Immature natural killer cell (primary cell): Measurements from ENCODE around the gene ZNF598. TPM values are rescaled to one million over a fixed set of nuclear protein-coding genes. Genes with fewer than 3 reads are reported as not detected.

Experiments used
- DNase-seq, 3 donors: peaks; one replicate each; pipeline ENCODE4 v3.0.0; 2022; ENCODE audit warnings: mixed read lengths in 1 of 3
- H3K27ac Mint-ChIP-seq, 6 donors: one replicate each; pipeline ENCODE4 v1.8.0; 2020; ENCODE audit warnings: mixed read lengths in 6 of 6, mild to moderate bottlenecking in 5 of 6, inconsistent platforms in 4 of 6, moderate library complexity in 3 of 6
- H3K27me3 Mint-ChIP-seq, 3 donors: one replicate each; pipeline ENCODE4 v1.8.0; 2020 to 2021; ENCODE audit warnings: low read depth in 3 of 3, mild to moderate bottlenecking in 3 of 3, mixed read lengths in 3 of 3, moderate library complexity in 3 of 3, inconsistent platforms in 1 of 3
- H3K36me3 Mint-ChIP-seq, 3 donors: one replicate each; pipeline ENCODE4 v1.8.0; 2020; ENCODE audit warnings: mixed read lengths in 3 of 3, inconsistent platforms in 2 of 3, mild to moderate bottlenecking in 2 of 3
- H3K4me1 Mint-ChIP-seq, 2 donors: one replicate each; pipeline ENCODE4 v1.8.0; 2020; ENCODE audit warnings: inconsistent platforms in 2 of 2, mild to moderate bottlenecking in 2 of 2, mixed read lengths in 2 of 2, moderate library complexity in 1 of 2
- H3K4me3 Mint-ChIP-seq, 5 donors: one replicate each; pipeline ENCODE4 v1.8.0; 2020; ENCODE audit warnings: mild to moderate bottlenecking in 5 of 5, mixed read lengths in 5 of 5, inconsistent platforms in 3 of 5, moderate library complexity in 3 of 5
- H3K9me3 Mint-ChIP-seq, 6 donors: one replicate each; pipeline ENCODE4 v1.8.0; 2020; ENCODE audit warnings: mild to moderate bottlenecking in 6 of 6, mixed read lengths in 6 of 6, inconsistent platforms in 4 of 6, moderate library complexity in 3 of 6
- polyA plus RNA-seq, 3 donors: library from polyadenylated mRNA; unstranded; fragments of 300-500 nt; fragmentation: Illumina TruSeq; gene quantifications; one replicate each; pipeline ENCODE4 v1.2.3, GENCODE V29; 2021

ZNF598 gene
- polyA plus RNA-seq, 3 donors from 2014 or later: 1.8 to 10.4 (median 2.9) TPM

GRCh38 chr16:1991135-1991551, 18.5 kb downstream of the ZNF598 start:
- H3K4me1 Mint-ChIP-seq: peaks cover 24 to 25% of the 10 kb centered on the region in 2 donors
- H3K27ac Mint-ChIP-seq: peak overlapping the region; percentile 73 to 93 (median 90)
- peak; percentile 73 to 77 (median 76) for DNase-seq
- H3K36me3 Mint-ChIP-seq: no peaks in the 10 kb centered on the region
- no peaks in the 10 kb centered on the region for H3K9me3 Mint-ChIP-seq
- H3K4me3 Mint-ChIP-seq: peak overlapping the region; percentile 79 to 85 (median 80)
- peaks cover 12 to 19% (median 18%) of the 10 kb centered on the region in 3 donors for H3K27me3 Mint-ChIP-seq

- H3K27ac Mint-ChIP-seq: peak overlapping the region; percentile 73 to 93 (median 90)
- peak; percentile 44 to 53 (median 51) for DNase-seq
- H3K4me3 Mint-ChIP-seq: peak overlapping the region; percentile 79 to 85 (median 80)
- no peaks in the 10 kb centered on the region for H3K9me3 Mint-ChIP-seq
- no peaks in the 10 kb centered on the region for H3K36me3 Mint-ChIP-seq
- H3K27me3 Mint-ChIP-seq: peaks cover 12 to 19% (median 18%) of the 10 kb centered on the region in 3 donors
- H3K4me1 Mint-ChIP-seq: peaks cover 23 to 24% of the 10 kb centered on the region in 2 donors
Observed at GRCh38 chr16:1990351-1991134, 19.1 kb downstream of the ZNF598 start.

- no peak for DNase-seq
- Mint-ChIP-seq H3K36me3 (no peaks in the 10 kb centered on the region), H3K27ac (no peak overlapping the region), H3K9me3 (no peaks in the 10 kb centered on the region), H3K27me3 (peaks cover 12 to 21% (median 18%) of the 10 kb centered on the region in 3 donors), H3K4me3 (no peak overlapping the region), H3K4me1 (peaks cover 26% of the 10 kb centered on the region in 2 donors)
Observed at GRCh38 chr16:1990101-1990350, 19.6 kb downstream of the ZNF598 start.

DNA sequence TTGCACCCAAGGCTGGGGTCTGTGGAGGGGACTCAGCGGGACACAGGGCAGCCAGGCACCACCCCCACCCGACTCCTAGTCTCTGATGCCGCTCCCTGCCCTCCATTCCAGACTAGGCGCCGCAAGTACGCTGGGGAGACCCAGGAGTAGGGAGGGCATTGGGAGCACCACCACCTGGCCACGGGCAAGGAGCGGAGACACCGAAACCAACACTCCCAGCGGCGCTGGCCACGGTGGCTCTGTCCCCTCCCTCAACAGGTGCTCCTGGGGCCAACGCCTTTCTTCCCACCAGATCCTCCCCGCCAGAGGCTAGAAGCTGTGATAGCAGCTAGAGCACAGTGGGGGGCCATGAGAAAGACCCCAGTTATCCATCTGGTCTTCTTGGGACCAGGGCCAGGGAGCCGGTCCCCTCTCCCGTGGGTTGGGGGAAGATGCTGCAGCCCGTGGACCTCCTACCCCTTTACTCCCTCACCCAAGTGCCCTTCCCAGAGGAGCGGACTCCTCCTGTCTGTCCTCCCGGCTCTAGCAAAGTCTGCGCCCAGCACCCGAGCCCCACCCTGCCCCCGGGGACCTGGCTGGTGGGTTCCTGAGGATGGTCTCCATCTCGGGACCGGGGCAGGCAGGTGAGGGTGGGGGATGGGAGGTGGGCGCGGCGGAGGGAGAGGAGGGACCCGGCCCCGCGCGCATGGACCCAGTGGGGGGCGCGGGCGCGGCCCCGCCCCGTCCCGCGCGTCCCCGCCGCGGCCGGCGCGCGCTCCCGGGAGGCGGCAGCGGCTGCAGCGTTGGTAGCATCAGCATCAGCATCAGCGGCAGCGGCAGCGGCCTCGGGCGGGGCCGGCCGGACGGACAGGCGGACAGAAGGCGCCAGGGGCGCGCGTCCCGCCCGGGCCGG, 20.2 kb downstream of the ZNF598 start, which contains the start of gene SYNGR3:
TSS of gene SYNGR3 (plus strand) at position 762 of the 892 bp plus-strand sequence. CDS start 133 bp downstream, outside the sequence.
- H3K27ac Mint-ChIP-seq: peak within 1 kb of the TSS; percentile 17 to 93 (median 88)
- DNase-seq: peak in 1 of 3 donors; percentile 35
- H3K36me3 Mint-ChIP-seq: no peaks in the 10 kb centered on the region
- H3K9me3 Mint-ChIP-seq: no peaks in the 10 kb centered on the region
- H3K27me3 Mint-ChIP-seq: peaks cover 12 to 22% (median 18%) of the 10 kb centered on the region in 3 donors
- H3K4me1 Mint-ChIP-seq: peaks cover 31 to 32% of the 10 kb centered on the region in 2 donors
- H3K4me3 Mint-ChIP-seq: peak within 1 kb of the TSS; percentile 79 to 85 (median 80)

- Mint-ChIP-seq H3K27me3 (peaks cover 17 to 29% (median 21%) of the 10 kb centered on the region in 3 donors), H3K9me3 (no peaks in the 10 kb centered on the region), H3K4me3 (peak overlapping the region in 1 of 5 donors; percentile 30), H3K27ac (no peak overlapping the region), H3K36me3 (no peaks in the 10 kb centered on the region), H3K4me1 (peaks cover 27 to 31% of the 10 kb centered on the region in 2 donors)
- DNase-seq: no peak
Observed at GRCh38 chr16:1987198-1987597, 22.4 kb downstream of the ZNF598 start.

DNA sequence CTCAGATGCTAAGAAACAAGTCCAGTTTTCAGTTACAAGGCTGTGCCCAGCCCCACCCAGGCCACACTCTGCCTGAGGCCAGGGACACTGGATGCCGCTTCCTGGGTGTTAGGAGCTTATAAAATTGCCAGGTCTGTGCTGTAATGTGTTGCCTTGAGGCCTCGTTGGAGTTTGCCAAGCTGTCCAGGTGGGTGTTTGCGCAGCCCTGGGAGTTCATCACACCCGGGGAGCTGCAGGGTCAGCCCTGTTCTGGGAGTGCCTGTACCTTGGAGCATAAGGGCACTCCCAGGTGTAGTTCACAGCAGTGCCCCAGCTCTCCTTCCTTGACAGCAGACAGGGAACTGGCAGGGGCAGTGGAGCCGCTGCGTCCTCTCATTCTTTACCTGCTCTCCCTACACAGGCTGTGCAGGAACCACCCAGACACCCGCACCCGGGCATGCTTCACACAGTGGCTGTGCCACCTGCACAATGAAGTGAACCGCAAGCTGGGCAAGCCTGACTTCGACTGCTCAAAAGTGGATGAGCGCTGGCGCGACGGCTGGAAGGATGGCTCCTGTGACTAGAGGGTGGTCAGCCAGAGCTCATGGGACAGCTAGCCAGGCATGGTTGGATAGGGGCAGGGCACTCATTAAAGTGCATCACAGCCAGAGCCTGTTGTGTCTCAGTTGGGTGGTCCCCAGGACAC, 24.0 kb downstream of the ZNF598 start:
- peak overlapping the region; percentile 66 to 78 (median 73) for H3K4me3 Mint-ChIP-seq
- no peaks in the 10 kb centered on the region for H3K36me3 Mint-ChIP-seq
- no peak overlapping the region for H3K27ac Mint-ChIP-seq

GRCh38 chr16:1984347-1985225, 25.0 kb downstream of the ZNF598 start:
- H3K4me3 Mint-ChIP-seq: peak overlapping the region; percentile 66 to 78 (median 73)
- H3K4me1 Mint-ChIP-seq: peaks cover 17% of the 10 kb centered on the region in 2 donors

More for the DNA sequence above, 24.0 kb downstream of the ZNF598 start:
- peaks cover 13 to 21% (median 13%) of the 10 kb centered on the region in 3 donors for H3K27me3 Mint-ChIP-seq
- no peak for DNase-seq
- peaks cover 17 to 21% of the 10 kb centered on the region in 2 donors for H3K4me1 Mint-ChIP-seq
- H3K9me3 Mint-ChIP-seq: no peaks in the 10 kb centered on the region

DNA sequence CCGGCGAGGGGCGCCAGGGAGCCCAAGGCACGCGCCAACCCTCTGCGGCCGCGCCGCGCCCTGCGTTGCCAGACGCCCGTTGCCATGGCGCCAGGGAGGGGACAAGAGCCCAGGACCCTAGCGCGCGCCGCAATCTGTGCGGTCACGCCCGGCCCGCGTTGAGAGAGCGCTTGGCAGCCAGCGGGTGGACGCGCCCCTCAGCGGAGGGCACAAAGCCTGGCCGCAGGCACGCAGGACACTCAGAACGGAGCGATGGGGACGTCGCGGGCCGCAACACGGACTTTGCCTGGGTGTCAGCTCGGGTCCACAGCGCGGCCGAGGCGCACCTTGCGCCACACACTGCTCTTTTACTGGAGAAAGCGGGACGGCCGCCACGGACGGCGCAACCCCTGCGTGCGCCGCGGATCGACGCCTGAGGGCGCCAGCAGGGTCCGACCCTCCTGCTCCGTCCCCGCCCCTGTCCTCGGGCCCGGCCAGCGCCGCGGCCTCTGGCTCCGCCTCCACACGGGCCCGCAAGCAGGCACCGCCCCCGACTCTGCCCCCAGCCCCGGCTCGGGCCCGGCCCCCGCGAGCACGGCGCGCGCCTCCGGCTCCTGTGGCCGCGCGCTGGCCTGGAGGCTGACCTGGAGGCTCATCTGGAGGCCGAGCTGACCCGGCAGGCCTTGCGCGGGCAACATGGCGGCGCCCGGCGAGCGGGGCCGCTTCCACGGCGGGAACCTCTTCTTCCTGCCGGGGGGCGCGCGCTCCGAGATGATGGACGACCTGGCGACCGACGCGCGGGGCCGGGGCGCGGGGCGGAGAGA, 25.9 kb downstream of the ZNF598 start, which contains the start of gene GFER:
TSS of gene GFER (plus strand) at position 650 of the 803 bp plus-strand sequence. CDS start at position 676, 26 bp downstream.
- Mint-ChIP-seq H3K27me3 (peaks cover 10 to 22% (median 12%) of the 10 kb centered on the region in 3 donors), H3K27ac (peak within 1 kb of the TSS in 5 of 6 donors; percentile 45 to 82 (median 64)), H3K4me3 (peak within 1 kb of the TSS; percentile 71 to 86 (median 77)), H3K4me1 (peaks cover 14% of the 10 kb centered on the region in 2 donors), H3K36me3 (no peaks in the 10 kb centered on the region), H3K9me3 (no peaks in the 10 kb centered on the region)
- DNase-seq: peak; percentile 83 to 84 (median 84)

More at GRCh38 chr16:1984347-1985225, 25.0 kb downstream of the ZNF598 start:
- Mint-ChIP-seq H3K27me3 (peaks cover 13 to 23% (median 14%) of the 10 kb centered on the region in 3 donors), H3K36me3 (no peaks in the 10 kb centered on the region), H3K27ac (peak overlapping the region in 4 of 6 donors; percentile 28 to 66 (median 55)), H3K9me3 (no peaks in the 10 kb centered on the region)
- no peak for DNase-seq

GRCh38 chr16:1982991-1983543, 26.6 kb downstream of the ZNF598 start:
- peak overlapping the region in 3 of 6 donors; percentile 13 to 62 (median 45) for H3K27ac Mint-ChIP-seq
- H3K27me3 Mint-ChIP-seq: peaks cover 7 to 22% (median 8%) of the 10 kb centered on the region in 3 donors
- H3K4me3 Mint-ChIP-seq: peak overlapping the region; percentile 71 to 86 (median 77)
- H3K9me3 Mint-ChIP-seq: no peaks in the 10 kb centered on the region
- peaks cover 10% of the 10 kb centered on the region in 2 donors for H3K4me1 Mint-ChIP-seq
- no peak for DNase-seq
- H3K36me3 Mint-ChIP-seq: no peaks in the 10 kb centered on the region

DNA sequence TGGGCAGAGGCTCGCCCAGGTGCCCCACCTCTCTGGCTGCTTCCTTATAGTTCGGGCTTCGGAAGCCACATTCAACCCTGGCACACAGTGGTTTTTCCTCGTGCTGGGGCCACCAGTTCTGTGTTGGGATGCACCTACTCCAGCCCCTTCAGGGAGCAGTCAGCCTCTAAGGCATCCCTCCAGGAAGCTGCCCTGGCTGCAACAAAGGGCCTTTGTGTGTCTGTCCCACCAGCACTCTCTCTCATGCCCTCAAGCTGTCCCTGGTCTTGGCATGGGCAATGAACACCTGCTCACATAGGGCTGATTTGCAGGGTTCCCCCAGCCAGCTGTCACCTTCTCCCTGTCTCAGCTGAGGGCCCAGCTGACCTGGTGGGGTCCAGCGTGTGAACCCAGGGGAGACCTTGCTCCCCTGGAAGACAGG, 27.6 kb downstream of the ZNF598 start:
- Mint-ChIP-seq H3K36me3 (peaks cover 0 to 3% (median 0%) of the 10 kb centered on the region in 3 donors), H3K27me3 (peaks cover 8 to 22% (median 9%) of the 10 kb centered on the region in 3 donors), H3K9me3 (no peaks in the 10 kb centered on the region), H3K4me3 (peak overlapping the region in 2 of 5 donors; percentile 26 to 55), H3K27ac (no peak overlapping the region), H3K4me1 (peaks cover 10% of the 10 kb centered on the region in 2 donors)
- no peak for DNase-seq

GRCh38 chr16:1981398-1981836, 28.2 kb downstream of the ZNF598 start, which contains the start of gene NOXO1:
Gene NOXO1, minus strand, starts transcription at chr16:1981469. Its CDS starts 290 bp downstream, at chr16:1981179.
- H3K27ac Mint-ChIP-seq: peak within 1 kb of the TSS in 1 of 6 donors; percentile 37
- no peak for DNase-seq
- peaks cover 10% of the 10 kb centered on the region in 2 donors for H3K4me1 Mint-ChIP-seq
- H3K9me3 Mint-ChIP-seq: no peaks in the 10 kb centered on the region
- peak within 1 kb of the TSS in 4 of 5 donors; percentile 21 to 76 (median 40) for H3K4me3 Mint-ChIP-seq
- H3K27me3 Mint-ChIP-seq: peaks cover 8 to 22% (median 9%) of the 10 kb centered on the region in 3 donors
- H3K36me3 Mint-ChIP-seq: peaks cover 0 to 3% (median 0%) of the 10 kb centered on the region in 3 donors
